HEK293 (cell line): Measurements from ENCODE around the gene FAM89A.

Source experiments
- GFI1B ChIP-seq: fragments of 450-650 bp; formaldehyde crosslinking; IDR thresholded peaks from 2 replicates; pipeline ENCODE4 v1.5.1; 2016; ENCODE audit warnings: missing biosample characterization, missing genetic modification characterization
- HOXC10 ChIP-seq: sonication (generic); formaldehyde crosslinking; IDR thresholded peaks from 2 replicates; pipeline ENCODE4 v1.8.1; 2023; ENCODE audit warnings: mild to moderate bottlenecking, missing genetic modification reagents
- KLF9 ChIP-seq: fragments of 450-650 bp; formaldehyde crosslinking; IDR thresholded peaks from 2 replicates; pipeline ENCODE4 v1.5.1; 2016; ENCODE audit warnings: missing biosample characterization, missing genetic modification characterization, low read depth
- OVOL3 ChIP-seq: fragments of 450-650 bp; formaldehyde crosslinking; IDR thresholded peaks from 2 replicates; pipeline ENCODE4 v1.5.1; 2016; ENCODE audit warnings: missing biosample characterization, missing genetic modification characterization
- YY1 ChIP-seq: fragments of 450-650 bp; formaldehyde crosslinking; IDR thresholded peaks from 2 replicates; pipeline ENCODE4 v1.5.1; 2018; ENCODE audit warnings: missing biosample characterization, missing genetic modification characterization
- ZBTB11 ChIP-seq: fragments of 450-650 bp; formaldehyde crosslinking; conservative IDR thresholded peaks from 2 replicates; pipeline ENCODE4 v1.5.1; 2016; ENCODE audit warnings: low read depth, missing biosample characterization, missing genetic modification characterization
- ZBTB49 ChIP-seq: fragments of 450-650 bp; formaldehyde crosslinking; IDR thresholded peaks from 2 replicates; pipeline ENCODE4 v1.5.1; 2016; ENCODE audit warnings: missing biosample characterization, missing genetic modification characterization, low read depth
- ZBTB6 ChIP-seq: fragments of 450-650 bp; formaldehyde crosslinking; IDR thresholded peaks from 2 replicates; pipeline ENCODE4 v1.5.1; 2017; ENCODE audit warnings: missing biosample characterization, missing genetic modification characterization
- ZFP37 ChIP-seq: fragments of 450-650 bp; formaldehyde crosslinking; IDR thresholded peaks from 2 replicates; pipeline ENCODE4 v1.5.1; 2016; ENCODE audit warnings: missing biosample characterization, missing genetic modification characterization
- ZFP69B ChIP-seq: fragments of 450-650 bp; formaldehyde crosslinking; IDR thresholded peaks from 2 replicates; pipeline ENCODE4 v1.5.1; 2016; ENCODE audit warnings: missing biosample characterization, missing genetic modification characterization
- ZNF221 ChIP-seq: fragments of 450-650 bp; formaldehyde crosslinking; IDR thresholded peaks from 2 replicates; pipeline ENCODE4 v1.5.1; 2017; ENCODE audit warnings: missing biosample characterization, missing genetic modification characterization, borderline replicate concordance
- ZNF223 ChIP-seq: fragments of 450-650 bp; formaldehyde crosslinking; IDR thresholded peaks from 2 replicates; pipeline ENCODE4 v1.5.1; 2016; ENCODE audit warnings: missing biosample characterization, missing genetic modification characterization
- ZNF274 ChIP-seq, 2 experiments: fragments of 200-500 bp in 1 of 2; fragments of 450-650 bp in 1 of 2; sonication (Bioruptor generic) in 1 of 2; formaldehyde crosslinking in 1 of 2; IDR thresholded peaks; 2 replicates each; pipeline versions ENCODE4 v1.5.1 to v1.6.1; 2014 to 2016; ENCODE audit warnings: borderline replicate concordance in 1 of 2, inconsistent platforms in 1 of 2, low read length in 1 of 2, missing biosample characterization in 1 of 2, missing genetic modification characterization in 1 of 2
- ZNF37A ChIP-seq: fragments of 450-650 bp; IDR thresholded peaks from 2 replicates; pipeline ENCODE4 v1.5.1; 2018; ENCODE audit warnings: missing biosample characterization, missing genetic modification characterization
- ZNF416 ChIP-seq: fragments of 450-650 bp; formaldehyde crosslinking; IDR thresholded peaks from 2 replicates; pipeline ENCODE4 v1.5.1; 2016; ENCODE audit warnings: missing biosample characterization, missing genetic modification characterization
- ZNF433 ChIP-seq: fragments of 450-650 bp; formaldehyde crosslinking; IDR thresholded peaks from 2 replicates; pipeline ENCODE4 v1.5.1; 2016; ENCODE audit warnings: missing biosample characterization, missing genetic modification characterization, low read depth
- ZNF518A ChIP-seq: fragments of 450-650 bp; formaldehyde crosslinking; conservative IDR thresholded peaks from 2 replicates; pipeline ENCODE4 v1.5.1; 2016; ENCODE audit warnings: low read depth, missing biosample characterization, missing genetic modification characterization
- ZNF560 ChIP-seq: fragments of 450-650 bp; formaldehyde crosslinking; IDR thresholded peaks from 2 replicates; pipeline ENCODE4 v1.5.1; 2017; ENCODE audit warnings: missing biosample characterization, missing genetic modification characterization, borderline replicate concordance
- ZNF623 ChIP-seq: fragments of 450-650 bp; formaldehyde crosslinking; IDR thresholded peaks from 2 replicates; pipeline ENCODE4 v1.5.1; 2016; ENCODE audit warnings: missing biosample characterization, missing genetic modification characterization
- ZNF629 ChIP-seq: fragments of 450-650 bp; formaldehyde crosslinking; IDR thresholded peaks from 2 replicates; pipeline ENCODE4 v1.5.1; 2017; ENCODE audit warnings: missing biosample characterization, missing genetic modification characterization
- ZNF664 ChIP-seq: fragments of 450-650 bp; formaldehyde crosslinking; IDR thresholded peaks from 2 replicates; pipeline ENCODE4 v1.5.1; 2016; ENCODE audit warnings: missing biosample characterization, missing genetic modification characterization
- ZNF692 ChIP-seq: fragments of 450-650 bp; formaldehyde crosslinking; IDR thresholded peaks from 2 replicates; pipeline ENCODE4 v1.5.1; 2016; ENCODE audit warnings: missing biosample characterization, missing genetic modification characterization
- ZNF76 ChIP-seq: fragments of 450-650 bp; formaldehyde crosslinking; IDR thresholded peaks from 2 replicates; pipeline ENCODE4; 2016; ENCODE audit warnings: low read depth, missing biosample characterization, missing genetic modification characterization, borderline replicate concordance
- ZNF785 ChIP-seq: fragments of 450-650 bp; formaldehyde crosslinking; IDR thresholded peaks from 2 replicates; pipeline ENCODE4 v1.5.1; 2016; ENCODE audit warnings: missing biosample characterization, missing genetic modification characterization
- ZNF792 ChIP-seq: fragments of 450-650 bp; formaldehyde crosslinking; IDR thresholded peaks from 2 replicates; pipeline ENCODE4 v1.5.1; 2016; ENCODE audit warnings: missing biosample characterization, missing genetic modification characterization

FAM89A gene

GRCh38 chr1:230978491-230979388 is 61.3 kb downstream of the FAM89A start, which contains the start of the genes ARV1 and TTC13 (continued):
- peak; percentile 75 for TF ChIP-seq ZNF518A (tag by site-specific recombination)
- no peak for TF ChIP-seq ZNF37A
- no peak for TF ChIP-seq ZBTB6 (tag by site-specific recombination)
- no peak for TF ChIP-seq ZNF560
- TF ChIP-seq ZNF416 (tag by site-specific recombination), result no peak
- no peak for TF ChIP-seq ZNF221 (tag by site-specific recombination)
- TF ChIP-seq ZNF785 (tag by site-specific recombination), result peak; percentile 79; the same call in 1 of the 2 replicates
- peak; percentile 100 for TF ChIP-seq ZNF629 (tag by site-specific recombination)
- no peak for TF ChIP-seq ZBTB49
- TF ChIP-seq YY1 (tag by site-specific recombination), result peak; percentile 83
- no peak for TF ChIP-seq ZNF433 (tag by site-specific recombination)
- no peak for TF ChIP-seq HOXC10 (CRISPR knock-in tag)
- TF ChIP-seq ZNF664 (tag by site-specific recombination), result no peak
- peak; percentile 96 for TF ChIP-seq ZBTB11 (tag by site-specific recombination)
- peak; percentile 93 for TF ChIP-seq ZFP37 (tag by site-specific recombination)
- TF ChIP-seq KLF9 (tag by site-specific recombination), result peak; percentile 69; the same call in 1 of the 2 replicates
- peak; percentile 99 for TF ChIP-seq ZNF76 (tag by site-specific recombination)
- no peak for TF ChIP-seq OVOL3 (tag by site-specific recombination)
- no peak for TF ChIP-seq ZNF792 (tag by site-specific recombination)
- TF ChIP-seq ZNF223 (tag by site-specific recombination), result no peak
- no peak for TF ChIP-seq GFI1B (tag by site-specific recombination)
- TF ChIP-seq ZNF623 (tag by site-specific recombination), result no peak
- TF ChIP-seq ZNF274 (IDR thresholded peaks at IDR 0.05; ENCODE audit: low read length), result no peak
- TF ChIP-seq ZNF274 (tag by site-specific recombination; IDR thresholded peaks at IDR 0.05; ENCODE audit: borderline replicate concordance), result no peak
- TF ChIP-seq ZFP69B, result peak; percentile 76
- peak; percentile 85 for TF ChIP-seq ZNF692
